Measurements from ENCODE around the gene SLC49A4.

The SLC49A4 gene

GRCh38 chr3:122924056-122924455 is 129.2 kb downstream of the SLC49A4 start:
- no peak overlapping the region for H3K4me3 ChIP-seq (replicated peaks; ENCODE audit: low read depth, low read length)
- TF ChIP-seq CTCF (IDR thresholded peaks at IDR 0.05; ENCODE audit: low read length, missing control alignments): no peak
- no peak for DNase-seq (ENCODE audit: low read depth)

GRCh38 chr3:122925756-122926155 is 130.9 kb downstream of the SLC49A4 start:
- TF ChIP-seq CTCF (IDR thresholded peaks at IDR 0.05; ENCODE audit: low read length, missing control alignments): no peak
- no peak for DNase-seq (ENCODE audit: low read depth)
- no peak overlapping the region for H3K4me3 ChIP-seq (replicated peaks; ENCODE audit: low read depth, low read length)

GRCh38 chr3:122926322-122926721 is 131.5 kb downstream of the SLC49A4 start:
- no peak overlapping the region for H3K4me3 ChIP-seq (replicated peaks; ENCODE audit: low read depth, low read length)
- DNase-seq (ENCODE audit: low read depth): no peak
- TF ChIP-seq CTCF (IDR thresholded peaks at IDR 0.05; ENCODE audit: low read length, missing control alignments): no peak

- no peak overlapping the region for H3K4me3 ChIP-seq (replicated peaks; ENCODE audit: low read depth, low read length)
- no peak for DNase-seq (ENCODE audit: low read depth)
- TF ChIP-seq CTCF (IDR thresholded peaks at IDR 0.05; ENCODE audit: low read length, missing control alignments): no peak
Measured at GRCh38 chr3:122926811-122927210, 131.9 kb downstream of the SLC49A4 start.

GRCh38 chr3:122927726-122928125 is 132.9 kb downstream of the SLC49A4 start:
- no peak for DNase-seq (ENCODE audit: low read depth)
- no peak for TF ChIP-seq CTCF (IDR thresholded peaks at IDR 0.05; ENCODE audit: low read length, missing control alignments)
- no peak overlapping the region for H3K4me3 ChIP-seq (replicated peaks; ENCODE audit: low read depth, low read length)

- DNase-seq (ENCODE audit: low read depth): no peak
- TF ChIP-seq CTCF (IDR thresholded peaks at IDR 0.05; ENCODE audit: low read length, missing control alignments): no peak
Measured at GRCh38 chr3:122928396-122929187, 133.7 kb downstream of the SLC49A4 start.

More at GRCh38 chr3:122928396-122929187, 133.7 kb downstream of the SLC49A4 start:
- H3K4me3 ChIP-seq (replicated peaks; ENCODE audit: low read depth, low read length): no peak overlapping the region

Measured in fibroblast of pulmonary artery (primary cell).